Activated T-cell treated with anti-CD3 and anti-CD28 coated beads, Interleukin-2, amount 50 U/mL, for 1 hour (primary cell): ENCODE results near the gene EIF1.
"Not testable (repeated sequence)": the region's sequence is repeated elsewhere in the genome, so short reads cannot be mapped to it uniquely, and the experiment has no call there.

Source experiments
- DNase-seq: peaks from one replicate; pipeline ENCODE4 v3.0.0-alpha.2; 2020

The EIF1 gene

GRCh38 chr17:41679740-41680425 is 8.8 kb upstream of the EIF1 start:
- DNase-seq: no peak

DNA sequence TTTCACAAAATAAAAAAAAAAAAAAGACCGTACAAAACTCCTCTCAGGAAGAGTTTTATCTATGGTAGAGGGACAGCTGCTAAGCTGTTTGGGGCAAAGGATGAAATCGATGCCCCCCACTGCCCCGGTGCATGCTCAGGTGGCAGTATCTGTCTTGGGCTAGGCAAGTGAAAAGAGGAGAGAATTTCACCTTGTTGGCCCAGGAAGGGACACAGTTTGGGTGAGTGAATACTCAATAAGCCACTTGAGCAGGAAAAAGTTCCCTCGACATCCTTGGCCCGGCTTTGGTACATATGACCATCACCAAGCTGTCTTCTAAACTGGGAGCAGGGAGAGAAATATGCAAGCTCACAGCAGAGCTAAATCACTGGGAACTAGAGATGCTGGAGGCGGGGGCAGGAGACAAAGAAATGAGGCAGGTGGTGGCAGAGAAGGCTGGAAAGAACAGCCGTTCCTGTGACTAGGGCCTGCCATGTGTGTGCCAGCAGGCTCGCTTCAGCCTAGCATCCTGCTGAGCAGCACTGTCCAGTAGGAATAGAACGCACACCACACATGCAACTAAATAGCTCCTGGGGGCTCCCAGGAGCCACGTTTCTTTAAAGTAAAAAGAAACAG is 8.2 kb upstream of the EIF1 start:
- DNase-seq: no peak

DNA sequence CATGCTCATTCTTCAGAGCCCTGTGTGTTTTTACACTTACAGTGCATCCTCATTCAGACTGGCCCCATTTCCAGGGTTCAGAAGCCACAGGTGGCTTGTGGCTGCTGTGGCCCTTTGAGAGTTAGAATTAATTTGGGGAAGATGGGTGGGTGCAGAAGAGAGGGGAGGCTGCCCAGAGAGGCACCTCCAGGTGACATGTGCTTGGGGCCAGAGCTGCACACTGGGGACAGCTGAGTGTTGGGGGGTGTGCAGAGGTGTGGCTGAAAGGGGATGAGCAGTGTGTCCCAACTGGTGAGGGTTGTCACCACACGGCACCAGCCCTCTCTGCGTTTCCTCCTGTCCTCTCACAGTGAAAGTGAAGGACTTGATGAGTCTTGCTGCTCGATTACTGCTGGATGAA is 6.9 kb upstream of the EIF1 start:
- DNase-seq: no peak

GRCh38 chr17:41682631-41683030 is 6.1 kb upstream of the EIF1 start:
- no peak for DNase-seq

GRCh38 chr17:41683441-41684007 is 5.2 kb upstream of the EIF1 start:
- DNase-seq: no peak

- DNase-seq: no peak
These were observed 4.7 kb upstream of the EIF1 start for GRCh38 chr17:41684035-41684434.

- not testable (repeated sequence) for DNase-seq
These were observed 2.9 kb upstream of the EIF1 start for GRCh38 chr17:41685753-41686152.

- DNase-seq: no peak
These were observed 2.4 kb upstream of the EIF1 start for GRCh38 chr17:41686281-41686680.

DNA sequence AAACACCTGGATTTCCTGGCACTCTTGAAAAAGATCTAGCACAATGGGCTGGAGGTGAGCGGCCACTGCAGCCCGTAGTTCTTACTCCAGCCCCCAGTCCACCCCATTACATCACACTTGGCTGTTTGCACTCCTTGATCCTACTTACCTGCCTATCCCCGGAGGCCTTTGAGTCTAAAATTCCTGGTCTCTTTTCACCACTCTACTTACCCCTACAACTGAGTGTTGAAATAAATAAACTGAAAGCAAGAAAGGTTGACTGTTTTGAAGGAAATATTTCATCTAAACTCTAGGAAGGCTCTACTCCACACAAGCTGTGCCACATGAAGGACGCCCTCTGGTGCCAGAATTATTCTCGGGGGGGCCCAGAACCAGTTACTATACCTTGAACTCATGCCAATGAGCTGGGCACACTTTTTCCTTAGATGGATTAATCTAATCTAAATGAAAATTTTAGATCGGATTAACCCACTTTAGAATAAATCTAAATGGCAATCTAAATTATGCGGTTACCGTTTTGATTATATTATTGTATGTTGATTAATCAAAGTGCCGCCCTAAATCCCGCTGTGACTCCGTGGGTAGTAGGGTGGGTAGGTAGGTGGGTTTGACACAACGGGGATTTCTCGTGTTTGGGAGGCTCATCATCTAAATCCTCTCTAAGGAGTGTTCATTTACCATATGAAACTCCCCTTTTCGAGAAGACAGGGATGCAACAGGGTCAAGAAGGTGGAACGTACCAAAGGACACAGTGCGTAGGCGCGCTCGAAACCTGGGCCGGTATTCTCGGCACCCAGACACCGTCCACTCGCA is 651 bp upstream of the EIF1 start:
- DNase-seq: peak; percentile 64

- DNase-seq: no peak
These were observed 1.0 kb downstream of the EIF1 start for GRCh38 chr17:41689497-41690299.

- no peak for DNase-seq
These were observed 1.8 kb downstream of the EIF1 start for GRCh38 chr17:41690497-41690896.

DNA sequence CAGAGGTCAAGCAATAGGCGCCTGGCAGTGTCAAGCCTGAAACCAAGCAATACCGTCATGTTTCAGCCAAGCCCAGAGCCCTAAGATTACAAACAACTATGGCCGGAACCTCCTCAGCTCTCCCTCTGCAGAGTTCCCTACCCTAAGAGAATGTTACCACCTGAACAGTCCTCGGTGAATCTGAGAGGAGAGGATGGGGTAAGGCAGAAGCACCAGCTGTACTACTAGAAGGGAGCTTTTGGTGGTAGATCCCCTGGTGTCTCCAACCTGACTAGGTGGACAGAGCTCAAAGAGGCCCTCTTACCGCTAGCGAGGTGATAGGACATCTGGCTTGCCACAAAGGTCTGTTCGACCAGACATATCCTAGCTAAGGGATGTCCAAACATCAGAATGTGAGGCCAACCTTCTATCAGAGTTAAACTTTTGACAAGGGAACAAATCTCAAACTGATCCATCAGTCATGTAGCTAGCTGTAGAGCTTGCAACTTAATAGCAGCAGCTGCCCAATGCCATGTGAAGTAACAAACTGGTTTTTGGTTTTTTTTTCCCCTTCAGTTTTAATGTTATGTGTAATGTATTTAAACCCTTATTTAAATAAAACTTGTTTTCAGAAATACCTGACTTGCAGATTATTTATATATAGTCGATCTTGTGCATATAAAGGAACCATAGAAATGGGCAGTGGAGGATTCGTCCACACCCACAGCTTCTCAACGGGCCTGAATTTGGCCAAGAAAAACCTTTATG is 2.5 kb downstream of the EIF1 start:
- peak; percentile 32 for DNase-seq

GRCh38 chr17:41692722-41693521 is 4.2 kb downstream of the EIF1 start:
- DNase-seq: peak; percentile 39

GRCh38 chr17:41695134-41695661 is 6.5 kb downstream of the EIF1 start:
- DNase-seq: no peak

- DNase-seq: peak; percentile 59
These were observed 7.5 kb downstream of the EIF1 start for GRCh38 chr17:41695954-41696757.

DNA sequence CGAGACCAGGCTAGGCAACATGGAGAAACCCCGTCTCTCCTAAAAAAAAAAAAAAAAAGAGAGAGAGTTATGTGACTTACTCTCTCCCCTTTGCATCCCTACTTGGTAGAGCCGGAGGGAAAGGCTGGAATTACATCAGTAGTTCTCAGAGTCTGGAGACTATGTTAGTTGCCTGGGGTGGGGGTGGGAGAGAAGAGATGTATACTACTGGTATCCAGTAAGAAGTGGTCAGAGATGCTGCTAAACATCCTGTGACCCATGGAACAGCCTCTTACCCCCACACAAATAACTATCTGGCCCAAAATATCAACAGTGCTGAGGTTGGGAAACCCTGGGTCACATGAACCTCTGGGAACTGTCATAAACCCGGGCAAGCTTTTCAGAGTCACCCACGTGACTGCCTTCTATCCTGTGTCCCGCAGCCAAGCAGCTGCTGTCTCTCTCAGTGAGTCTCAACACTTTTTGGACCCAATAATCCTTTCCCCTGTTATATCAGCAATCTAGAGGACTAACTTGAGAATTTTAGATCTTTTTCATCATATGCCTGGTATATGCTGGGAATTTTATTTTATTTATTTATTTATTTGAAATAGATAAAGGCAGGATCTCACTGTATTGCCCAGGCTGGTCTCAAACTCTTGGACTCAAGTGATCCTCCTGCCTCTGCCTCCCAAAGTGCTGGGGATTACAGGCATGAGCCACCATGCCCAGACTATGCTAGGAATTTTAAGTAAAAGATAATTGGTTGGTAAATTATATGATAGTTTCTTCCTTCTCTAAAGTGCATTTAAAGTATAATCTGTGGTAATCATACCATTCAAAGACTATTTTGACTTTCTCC is 8.7 kb downstream of the EIF1 start:
- no peak for DNase-seq

- not testable (repeated sequence) for DNase-seq
These were observed 12.2 kb downstream of the EIF1 start for GRCh38 chr17:41700843-41701242.

DNA sequence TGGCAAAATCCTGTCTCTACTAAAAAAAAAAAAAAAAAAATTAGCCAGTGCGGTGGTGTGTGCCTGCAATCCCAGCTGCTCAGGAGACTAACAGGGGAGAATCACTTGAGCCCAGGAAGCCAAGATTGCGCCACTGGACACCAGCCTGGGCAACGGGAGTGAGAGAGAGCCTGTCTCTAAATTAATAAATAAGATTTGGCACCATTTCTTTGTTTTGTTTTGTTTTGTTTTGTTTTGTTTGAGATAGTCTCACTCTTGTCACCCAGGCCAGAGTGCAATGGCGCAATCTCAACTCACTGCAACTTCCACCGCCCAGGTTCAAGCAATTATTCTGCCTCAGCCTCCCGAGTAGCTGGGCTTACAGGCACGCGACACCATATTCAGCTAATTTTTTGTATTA is 14.0 kb downstream of the EIF1 start:
- no peak for DNase-seq
